Measurements from ENCODE around the gene GSDMA. TPM values are rescaled to one million over a fixed set of nuclear protein-coding genes. Genes with fewer than 3 reads are reported as not detected.

Gene GSDMA
- total and polyA plus RNA-seq, 9 of the 15 experiments (the other 6 are each of a cell fraction or from before 2014, with no cell fraction given) = 0.04 to 0.13 (median 0.07) TPM; not detected in 2

DNA sequence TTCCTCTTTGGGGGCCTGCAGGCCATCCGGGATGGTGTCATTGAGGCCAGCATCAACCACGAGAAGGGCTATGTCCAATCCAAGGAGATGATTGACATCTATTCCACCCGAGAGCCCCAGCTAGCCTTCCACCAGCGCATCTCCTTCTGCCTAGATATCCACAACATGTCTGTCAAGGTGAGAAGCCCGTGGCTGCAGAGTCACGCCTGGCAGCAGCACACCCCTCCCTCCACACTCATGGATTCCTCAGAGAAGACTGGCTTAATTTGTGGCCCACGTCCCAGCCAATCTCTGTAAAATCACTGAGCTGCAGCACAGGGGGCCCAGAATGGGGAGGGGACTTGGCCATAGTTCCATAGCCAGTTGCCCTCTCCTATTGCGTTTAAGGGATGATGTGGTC lies 33.4 kb downstream of the GSDMA start:
- peaks cover 71% of the 10 kb centered on the region for H3K36me3 ChIP-seq (ENCODE audit: control insufficient read depth, insufficient read depth, low read length)
- no peak overlapping the region for H3K4me2 ChIP-seq (ENCODE audit: insufficient read depth, low read length)
- H3K4me3 ChIP-seq = no peak overlapping the region
- ATAC-seq (no peak), DNase-seq (ENCODE audit: extremely low read depth in 1 of 4, low spot score in 3 of 4) (peak in 1 of 4 experiments; percentile 15), FAIRE-seq (no peak)
- H3K9ac ChIP-seq (ENCODE audit: insufficient read depth in 1 of 2, low read depth in 2 of 2, low read length in 2 of 2) = no peak overlapping the region
- H4K20me1 ChIP-seq (replicated peaks; ENCODE audit: control insufficient read depth, insufficient read depth, low read length) = no peaks in the 10 kb centered on the region
- H3K79me2 ChIP-seq (ENCODE audit: control insufficient read depth, insufficient read depth, low read length) = no peaks in the 10 kb centered on the region
- no peak overlapping the region for H2AFZ ChIP-seq (ENCODE audit: low read depth, low read length)
- ChIA-PET CTCF (ENCODE audit: low intra/inter-chr PET ratio) (no interaction called here), POLR2A (interaction anchor here (0.6 to 1.6 kb wide), 3 partner anchors 9 to 126 kb away, joined by 3 to 7 read pairs (median 4); partner anchors contain the start of genes MSL1 and PSMD3)
- WGBS (ENCODE audit: insufficient coverage, low coverage, missing lambda C conversion rate) = 85% methylated on average over 8 of the region's 8 CpGs
- H3K9me3 ChIP-seq (replicated peaks; ENCODE audit: control insufficient read depth, insufficient read depth, low read depth, low read length) = no peaks in the 10 kb centered on the region
- no TSS peak for BruUV-seq (replicated peaks)
- intact Hi-C loops (cut with micrococcal nuclease) = no loop called here
- in situ Hi-C loops (cut with MboI) = no loop called here
- no peak overlapping the region for H3K27ac ChIP-seq (ENCODE audit: extremely low read depth, low read depth, low read length)
- no peaks in the 10 kb centered on the region for H3K9me1 ChIP-seq (ENCODE audit: control insufficient read depth, insufficient read depth, low read length)
- H3K27me3 ChIP-seq (ENCODE audit: control insufficient read depth in 2 of 2, insufficient read depth in 2 of 2, low read length in 2 of 2) = no peaks in the 10 kb centered on the region
- no peak for TF ChIP-seq RBM22 (IDR thresholded peaks at IDR 0.05; ENCODE audit: low read depth, low read length, poor library complexity, severe bottlenecking)
- peaks cover 0 to 3% of the 10 kb centered on the region in 2 experiments; a peak in 1 of 5 replicates for H3K4me1 ChIP-seq (replicated peaks in 1 of 2; ENCODE audit: control insufficient read depth in 2 of 2, insufficient read depth in 2 of 2, low read length in 2 of 2)

GRCh38 chr17:39996800-39997199 lies 34.0 kb downstream of the GSDMA start:
- H3K27me3 ChIP-seq (ENCODE audit: control insufficient read depth in 2 of 2, insufficient read depth in 2 of 2, low read length in 2 of 2) = no peaks in the 10 kb centered on the region
- H3K4me3 ChIP-seq = no peak overlapping the region
- in situ Hi-C loops (cut with MboI) (no loop called here), intact Hi-C loops (cut with micrococcal nuclease) (no loop called here)
- no peak overlapping the region for H3K27ac ChIP-seq (ENCODE audit: extremely low read depth, low read depth, low read length)
- no peaks in the 10 kb centered on the region for H3K9me1 ChIP-seq (ENCODE audit: control insufficient read depth, insufficient read depth, low read length)
- H2AFZ ChIP-seq (ENCODE audit: low read depth, low read length) = no peak overlapping the region
- H3K9me3 ChIP-seq (replicated peaks; ENCODE audit: control insufficient read depth, insufficient read depth, low read depth, low read length) = no peaks in the 10 kb centered on the region
- H3K36me3 ChIP-seq (ENCODE audit: control insufficient read depth, insufficient read depth, low read length) = peaks cover 65% of the 10 kb centered on the region
- no peak for FAIRE-seq
- no peak for ATAC-seq
- WGBS (ENCODE audit: insufficient coverage, low coverage, missing lambda C conversion rate) = 64% methylated on average over 6 of the region's 6 CpGs
- H3K79me2 ChIP-seq (ENCODE audit: control insufficient read depth, insufficient read depth, low read length) = no peaks in the 10 kb centered on the region
- no peaks in the 10 kb centered on the region for H4K20me1 ChIP-seq (replicated peaks; ENCODE audit: control insufficient read depth, insufficient read depth, low read length)
- H3K9ac ChIP-seq (ENCODE audit: insufficient read depth in 1 of 2, low read depth in 2 of 2, low read length in 2 of 2) = peak overlapping the region in 1 of 2 experiments; percentile 45; a peak in 1 of 4 replicates
- CTCF ChIA-PET (ENCODE audit: low intra/inter-chr PET ratio) = no interaction called here
- no TSS peak for BruUV-seq (replicated peaks)
- TF ChIP-seq, protein P1, sequence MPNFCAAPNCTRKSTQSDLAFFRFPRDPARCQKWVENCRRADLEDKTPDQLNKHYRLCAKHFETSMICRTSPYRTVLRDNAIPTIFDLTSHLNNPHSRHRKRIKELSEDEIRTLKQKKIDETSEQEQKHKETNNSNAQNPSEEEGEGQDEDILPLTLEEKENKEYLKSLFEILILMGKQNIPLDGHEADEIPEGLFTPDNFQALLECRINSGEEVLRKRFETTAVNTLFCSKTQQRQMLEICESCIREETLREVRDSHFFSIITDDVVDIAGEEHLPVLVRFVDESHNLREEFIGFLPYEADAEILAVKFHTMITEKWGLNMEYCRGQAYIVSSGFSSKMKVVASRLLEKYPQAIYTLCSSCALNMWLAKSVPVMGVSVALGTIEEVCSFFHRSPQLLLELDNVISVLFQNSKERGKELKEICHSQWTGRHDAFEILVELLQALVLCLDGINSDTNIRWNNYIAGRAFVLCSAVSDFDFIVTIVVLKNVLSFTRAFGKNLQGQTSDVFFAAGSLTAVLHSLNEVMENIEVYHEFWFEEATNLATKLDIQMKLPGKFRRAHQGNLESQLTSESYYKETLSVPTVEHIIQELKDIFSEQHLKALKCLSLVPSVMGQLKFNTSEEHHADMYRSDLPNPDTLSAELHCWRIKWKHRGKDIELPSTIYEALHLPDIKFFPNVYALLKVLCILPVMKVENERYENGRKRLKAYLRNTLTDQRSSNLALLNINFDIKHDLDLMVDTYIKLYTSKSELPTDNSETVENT (CRISPR knock-in tag; IDR thresholded peaks at IDR 0.05) = no peak
- TF ChIP-seq ZNF589 (CRISPR knock-in tag; IDR thresholded peaks at IDR 0.05; ENCODE audit: low read depth) (no peak), FOXM1 (IDR thresholded peaks at IDR 0.05; ENCODE audit: low read depth) (no peak), FOXM1 (CRISPR knock-in tag; IDR thresholded peaks at IDR 0.05; ENCODE audit: low read depth) (no peak), ZKSCAN3 (CRISPR knock-in tag; IDR thresholded peaks at IDR 0.05) (no peak), FOXO4 (CRISPR knock-in tag; IDR thresholded peaks at IDR 0.05) (no peak), L3MBTL2 (IDR thresholded peaks at IDR 0.05) (no peak), HCFC1 (IDR thresholded peaks at IDR 0.05; ENCODE audit: low read depth, low read length) (no peak), ZNF175 (CRISPR knock-in tag; IDR thresholded peaks at IDR 0.05; ENCODE audit: low read depth) (no peak), SIN3B (IDR thresholded peaks at IDR 0.05; ENCODE audit: low read depth) (no peak), NBN (IDR thresholded peaks at IDR 0.05; ENCODE audit: low read depth) (no peak), C11orf30 (IDR thresholded peaks at IDR 0.05; ENCODE audit: low read depth) (no peak), CAMTA2 (CRISPR knock-in tag; conservative IDR thresholded peaks at IDR 0.05) (no peak)
- peaks cover 0 to 3% of the 10 kb centered on the region in 2 experiments; a peak in 1 of 5 replicates for H3K4me1 ChIP-seq (replicated peaks in 1 of 2; ENCODE audit: control insufficient read depth in 2 of 2, insufficient read depth in 2 of 2, low read length in 2 of 2)
- H3K4me2 ChIP-seq (ENCODE audit: insufficient read depth, low read length) = no peak overlapping the region
- POLR2A ChIA-PET = interaction anchor here (0.9 to 1.6 kb wide), 3 partner anchors 8 to 16 kb away, joined by 4 to 7 read pairs (median 5); partner anchors contain the start of gene PSMD3
- peak in 2 of 4 experiments; percentile 52 to 53 for DNase-seq (ENCODE audit: extremely low read depth in 1 of 4, low spot score in 3 of 4)

All from K562 (cell line).